Suprapubic skin (tissue), 3 donors: ENCODE measurements around the gene ZEB2.

Experiments used
- CTCF ChIP-seq, 2 donors: fragments of 200-600 bp in 1 of 2; fragments of 450-650 bp in 1 of 2; sonication (generic) in 1 of 2; IDR thresholded peaks; one replicate each; pipeline ENCODE4 v1.5.1; 2016 to 2019; ENCODE audit warnings: antibody characterized with exemption in 2 of 2, mild to moderate bottlenecking in 1 of 2, moderate library complexity in 1 of 2
- POLR2A ChIP-seq, 2 donors: fragments of 450-650 bp; IDR thresholded peaks; one replicate each; pipeline ENCODE4 v1.6.1; 2017; ENCODE audit warnings: antibody characterized with exemption in 2 of 2, mild to moderate bottlenecking in 2 of 2, moderate library complexity in 2 of 2

- TF ChIP-seq CTCF (IDR thresholded peaks at IDR 0.05) (no peak), POLR2A (IDR thresholded peaks at IDR 0.05) (no peak)
Measured at GRCh38 chr2:144461308-144461766, 58.6 kb downstream of the ZEB2 start.
